ENCODE measurements around the gene GAS2. TPM values are rescaled to one million over a fixed set of nuclear protein-coding genes. Genes with fewer than 3 reads are reported as not detected.

The GAS2 gene
- total and polyA plus RNA-seq, 2 donors (not counting 3 experiments of a cell fraction or from before 2014, with no cell fraction given), result 0.54 to 0.88 TPM

DNA sequence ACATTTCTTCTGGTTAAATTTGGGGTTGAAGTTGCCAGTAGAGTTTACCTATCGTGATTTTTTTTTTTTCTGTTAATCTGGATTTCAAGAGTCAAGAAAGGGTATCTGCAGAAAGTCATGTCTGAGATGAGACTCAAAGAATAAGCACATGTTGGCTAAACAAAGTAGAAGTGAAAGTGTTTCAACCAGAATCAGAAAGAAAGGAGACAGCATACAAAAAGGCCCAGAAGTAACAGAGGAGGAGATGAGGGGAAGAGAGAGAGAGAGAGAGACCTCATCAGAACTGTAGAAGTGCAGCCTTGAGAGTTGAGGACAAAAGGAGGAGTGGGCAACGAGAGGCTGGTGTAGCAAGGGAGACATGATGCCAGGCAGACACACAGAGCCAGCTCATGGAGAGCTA is 108.3 kb downstream of the GAS2 start:
- TF ChIP-seq FOS (IDR thresholded peaks at IDR 0.05; ENCODE audit: borderline replicate concordance, insufficient read depth, low read length), result no peak
- TF ChIP-seq, protein P1, sequence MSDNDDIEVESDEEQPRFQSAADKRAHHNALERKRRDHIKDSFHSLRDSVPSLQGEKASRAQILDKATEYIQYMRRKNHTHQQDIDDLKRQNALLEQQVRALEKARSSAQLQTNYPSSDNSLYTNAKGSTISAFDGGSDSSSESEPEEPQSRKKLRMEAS (IDR thresholded peaks at IDR 0.05; ENCODE audit: insufficient read depth, insufficient read length), result no peak
- no peak for TF ChIP-seq MYC (IDR thresholded peaks at IDR 0.05; ENCODE audit: low read depth, low read length)
- TF ChIP-seq, protein P2, sequence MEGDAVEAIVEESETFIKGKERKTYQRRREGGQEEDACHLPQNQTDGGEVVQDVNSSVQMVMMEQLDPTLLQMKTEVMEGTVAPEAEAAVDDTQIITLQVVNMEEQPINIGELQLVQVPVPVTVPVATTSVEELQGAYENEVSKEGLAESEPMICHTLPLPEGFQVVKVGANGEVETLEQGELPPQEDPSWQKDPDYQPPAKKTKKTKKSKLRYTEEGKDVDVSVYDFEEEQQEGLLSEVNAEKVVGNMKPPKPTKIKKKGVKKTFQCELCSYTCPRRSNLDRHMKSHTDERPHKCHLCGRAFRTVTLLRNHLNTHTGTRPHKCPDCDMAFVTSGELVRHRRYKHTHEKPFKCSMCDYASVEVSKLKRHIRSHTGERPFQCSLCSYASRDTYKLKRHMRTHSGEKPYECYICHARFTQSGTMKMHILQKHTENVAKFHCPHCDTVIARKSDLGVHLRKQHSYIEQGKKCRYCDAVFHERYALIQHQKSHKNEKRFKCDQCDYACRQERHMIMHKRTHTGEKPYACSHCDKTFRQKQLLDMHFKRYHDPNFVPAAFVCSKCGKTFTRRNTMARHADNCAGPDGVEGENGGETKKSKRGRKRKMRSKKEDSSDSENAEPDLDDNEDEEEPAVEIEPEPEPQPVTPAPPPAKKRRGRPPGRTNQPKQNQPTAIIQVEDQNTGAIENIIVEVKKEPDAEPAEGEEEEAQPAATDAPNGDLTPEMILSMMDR (IDR thresholded peaks at IDR 0.05; ENCODE audit: extremely low read depth in 1 of 2, insufficient read depth in 1 of 2, low read depth in 1 of 2, low read length in 2 of 2), result no peak
- TF ChIP-seq EZH2 (IDR thresholded peaks at IDR 0.05; ENCODE audit: borderline replicate concordance, low read depth, low read length, severe bottlenecking), result no peak
- no peak for TF ChIP-seq JUN (IDR thresholded peaks at IDR 0.05; ENCODE audit: borderline replicate concordance, insufficient read depth, insufficient read length, low read depth)
- no peak for TF ChIP-seq GATA2 (IDR thresholded peaks at IDR 0.05; ENCODE audit: insufficient read depth, insufficient read length, low read depth, low read length)
- TF ChIP-seq POLR2AphosphoS5 (IDR thresholded peaks at IDR 0.05; ENCODE audit: insufficient read depth, low read depth, low read length), result no peak
- TF ChIP-seq POLR2A (IDR thresholded peaks at IDR 0.05; ENCODE audit: low read depth, low read length), result no peak
- Histone ChIP-seq H3K36me3 (ENCODE audit: control insufficient read depth in 2 of 2, extremely low read depth in 1 of 2, insufficient read depth in 2 of 2, low read length in 2 of 2) (no peaks in the 10 kb centered on the region), H3K27ac (ENCODE audit: insufficient read depth, low read depth, low read length) (no peak overlapping the region), H2AFZ (ENCODE audit: low read depth, low read length) (no peak overlapping the region), H3K9me1 (replicated peaks; ENCODE audit: control insufficient read depth, extremely low read depth, insufficient read depth, low read length) (no peaks in the 10 kb centered on the region), H3K9ac (replicated peaks; ENCODE audit: extremely low read depth, insufficient read depth, low read length) (no peak overlapping the region), H3K9me3 (replicated peaks; ENCODE audit: control insufficient read depth, insufficient read depth, low read length) (no peaks in the 10 kb centered on the region), H4K20me1 (replicated peaks; ENCODE audit: control insufficient read depth, extremely low read depth, insufficient read depth, low read length) (no peaks in the 10 kb centered on the region), H3K4me3 (replicated peaks in 1 of 3; ENCODE audit: insufficient read depth in 1 of 3, low read depth in 1 of 3, low read length in 3 of 3) (no peak overlapping the region), H3K4me2 (ENCODE audit: insufficient read depth, low read length) (no peak overlapping the region), H3K79me2 (ENCODE audit: control insufficient read depth, insufficient read depth, low read length) (no peaks in the 10 kb centered on the region), H3K27me3 (ENCODE audit: control insufficient read depth in 2 of 2, insufficient read depth in 2 of 2, low read length in 2 of 2) (peaks cover 0 to 13% of the 10 kb centered on the region in 2 experiments), H3K4me1 (ENCODE audit: control insufficient read depth, extremely low read depth, insufficient read depth, low read length) (no peaks in the 10 kb centered on the region)
- BruUV-seq (replicated peaks), result no TSS peak
- POLR2A ChIA-PET, result no interaction called here
- intact Hi-C loops (cut with micrococcal nuclease), result no loop called here
- dilution Hi-C loops (cut with MboI; ENCODE audit: extremely low pct_ligation_motif_present, low sequenced_read_pairs), result no loop called here
- FAIRE-seq, result no peak
- DNase-seq (ENCODE audit: low read depth, low spot score), result no peak
- CTCF ChIA-PET, result interaction anchor here (0.8 to 1.6 kb wide), 2 partner anchors 13 to 530 kb away, joined by 6 read pairs; no protein-coding TSS in a partner anchor
